ENCODE measurements around the gene H2AZ2. TPM values are rescaled to one million over a fixed set of nuclear protein-coding genes. Genes with fewer than 3 reads are reported as not detected.

Gene H2AZ2
- total RNA-seq, 1 donor from 2014 or later: 157 TPM

- peaks cover 11% of the 10 kb centered on the region for H3K27me3 Mint-ChIP-seq (ENCODE audit: unreplicated experiment)
- H3K4me3 Mint-ChIP-seq (ENCODE audit: unreplicated experiment): no peak overlapping the region
- TF ChIP-seq CTCF (IDR thresholded peaks at IDR 0.05; ENCODE audit: unreplicated experiment): no peak
- no peak for DNase-seq (ENCODE audit: low spot score)
- H3K4me1 Mint-ChIP-seq (ENCODE audit: unreplicated experiment): peaks cover 31% of the 10 kb centered on the region
- no peaks in the 10 kb centered on the region for H3K9me3 Mint-ChIP-seq (ENCODE audit: unreplicated experiment)
- H3K27ac Mint-ChIP-seq (ENCODE audit: unreplicated experiment): no peak overlapping the region
- H3K36me3 Mint-ChIP-seq (ENCODE audit: low read depth, unreplicated experiment): peaks cover 8% of the 10 kb centered on the region
These were observed 33.7 kb upstream of the H2AZ2 start for GRCh38 chr7:44881610-44882009.

GRCh38 chr7:44881066-44881600 is 33.2 kb upstream of the H2AZ2 start:
- no peak for DNase-seq (ENCODE audit: low spot score)
- Mint-ChIP-seq H3K9me3 (ENCODE audit: unreplicated experiment) (no peaks in the 10 kb centered on the region), H3K27me3 (ENCODE audit: unreplicated experiment) (peaks cover 8% of the 10 kb centered on the region), H3K27ac (ENCODE audit: unreplicated experiment) (no peak overlapping the region), H3K4me3 (ENCODE audit: unreplicated experiment) (no peak overlapping the region), H3K36me3 (ENCODE audit: low read depth, unreplicated experiment) (peaks cover 8% of the 10 kb centered on the region), H3K4me1 (ENCODE audit: unreplicated experiment) (peaks cover 31% of the 10 kb centered on the region)
- TF ChIP-seq CTCF (IDR thresholded peaks at IDR 0.05; ENCODE audit: unreplicated experiment): no peak

GRCh38 chr7:44880317-44881018 is 32.6 kb upstream of the H2AZ2 start:
- Mint-ChIP-seq H3K9me3 (ENCODE audit: unreplicated experiment) (no peaks in the 10 kb centered on the region), H3K27me3 (ENCODE audit: unreplicated experiment) (peaks cover 2% of the 10 kb centered on the region), H3K4me3 (ENCODE audit: unreplicated experiment) (no peak overlapping the region), H3K27ac (ENCODE audit: unreplicated experiment) (no peak overlapping the region), H3K36me3 (ENCODE audit: low read depth, unreplicated experiment) (peaks cover 4% of the 10 kb centered on the region), H3K4me1 (ENCODE audit: unreplicated experiment) (peaks cover 26% of the 10 kb centered on the region)
- DNase-seq (ENCODE audit: low spot score): no peak
- no peak for TF ChIP-seq CTCF (IDR thresholded peaks at IDR 0.05; ENCODE audit: unreplicated experiment)

GRCh38 chr7:44876393-44876792 is 28.5 kb upstream of the H2AZ2 start:
- no peaks in the 10 kb centered on the region for H3K9me3 Mint-ChIP-seq (ENCODE audit: unreplicated experiment)
- no peak for DNase-seq (ENCODE audit: low spot score)

More at GRCh38 chr7:44876393-44876792, 28.5 kb upstream of the H2AZ2 start:
- no peak for TF ChIP-seq CTCF (IDR thresholded peaks at IDR 0.05; ENCODE audit: unreplicated experiment)
- Mint-ChIP-seq H3K27ac (ENCODE audit: unreplicated experiment) (no peak overlapping the region), H3K27me3 (ENCODE audit: unreplicated experiment) (peaks cover 2% of the 10 kb centered on the region), H3K4me3 (ENCODE audit: unreplicated experiment) (no peak overlapping the region), H3K4me1 (ENCODE audit: unreplicated experiment) (peaks cover 4% of the 10 kb centered on the region), H3K36me3 (ENCODE audit: low read depth, unreplicated experiment) (peaks cover 13% of the 10 kb centered on the region)

Data from endothelial cell (in vitro differentiated cells).